Ovary (tissue), 9 donors: Measurements from ENCODE around the gene TMEM132D. TPM values are rescaled to one million over a fixed set of nuclear protein-coding genes. Genes with fewer than 3 reads are reported as not detected.

ENCODE experiments used
- DNase-seq, 5 donors: peaks; one replicate each; pipeline ENCODE4 v3.0.0-alpha.2; 2019 to 2020
- H3K27ac ChIP-seq, 2 donors: fragments of 200-600 bp; one replicate each; pipeline versions ENCODE4 v1.5.1 to v1.8.0; 2019 to 2022
- H3K27me3 ChIP-seq: fragments of 200-600 bp; one replicate; pipeline ENCODE4 v1.8.0; 2022
- H3K36me3 ChIP-seq: fragments of 200-600 bp; sonication (generic); one replicate; pipeline ENCODE4 v1.5.1; 2019
- H3K4me1 ChIP-seq: one replicate; pipeline ENCODE4 v1.8.1; 2013; ENCODE audit warnings: mild to moderate bottlenecking, moderate library complexity; ENCODE audit not compliant: insufficient read depth
- H3K4me3 ChIP-seq: fragments of 200-600 bp; sonication (generic); one replicate; pipeline ENCODE4 v1.5.1; 2017
- H3K9me3 ChIP-seq, 2 donors: fragments of 200-600 bp in 1 of 2; sonication (generic) in 1 of 2; one replicate each; pipeline versions ENCODE4 v1.5.1 to v1.8.1; 2013 to 2019; ENCODE audit warnings: mild to moderate bottlenecking in 1 of 2, moderate library complexity in 1 of 2
- EP300 ChIP-seq: sonication (generic); formaldehyde crosslinking; IDR thresholded peaks from one replicate; pipeline ENCODE4 v1.6.1; 2017; ENCODE audit warnings: antibody characterized with exemption
- POLR2A ChIP-seq: fragments of 450-650 bp; IDR thresholded peaks from one replicate; pipeline ENCODE4 v1.6.1; 2017; ENCODE audit warnings: antibody characterized with exemption, mild to moderate bottlenecking, moderate library complexity
- WGBS, 3 donors: extraction: QIAGEN DNeasy Blood & Tissue Kit in 1 of 3; methylation state at CpG; one replicate each; pipeline versions ENCODE4 v1.1.5 to v1.1.7; 2013 to 2017; 5-methylcytosine and 5-hydroxymethylcytosine counted together
- intact Hi-C, 4 donors: fragments of 100-400 bp; cut with DNase I; formaldehyde crosslinking; loops; one replicate each; pipeline versions ENCODE4 v1.11.0 to v1.15.1; 2022 to 2023
- polyA plus RNA-seq, 2 donors: library from polyadenylated mRNA; stranded (reverse); fragments of 200-250 nt in 1 of 2; fragments of 350-450 nt in 1 of 2; fragmentation: Illumina TruSeq in 1 of 2; extraction: RNeasy Lipid Tissue Mini Kit (QIAGEN cat#74804) in 1 of 2; gene quantifications; one replicate each; pipeline ENCODE4 v1.2.3, GENCODE V29; 2013 to 2014
- total RNA-seq, 7 donors: library from RNA; depleted of rRNA in 2 of 7; stranded (reverse); fragments of >200 nt in 2 of 7; fragmentation: NEBNext Ultra II Directional in 3 of 7; extraction: Animal tissue kit (Norgen Biotek cat#: 25700) in 3 of 7; gene quantifications; one replicate each; pipeline versions ENCODE4 v1.1.0 to v1.2.4, GENCODE V29; 2016 to 2023
- TF ChIP-seq, protein P1 (sequence below), 3 donors: fragments of 450-650 bp in 2 of 3; fragments of 200-600 bp in 1 of 3; IDR thresholded peaks; one replicate each; pipeline versions ENCODE4 v1.5.1 to v1.8.0; 2016 to 2022; ENCODE audit warnings: antibody characterized with exemption in 3 of 3, mild to moderate bottlenecking in 1 of 3
- donor health status: DM: no; HTN: no; CAD: no; lungs with moderate emphysema.
- donor health status: DM: no; HTN: no; CAD: no.
- donor health status: Bipolar disorder and iron deficiency.
- donor health status: DM: yes; HTN: yes; CAD: no.
- donor health status: DM: no; HTN: no; CAD: no.
- donor health status: DM: yes; HTN: yes; CAD: no.

Gene TMEM132D
- total and polyA plus RNA-seq, 9 donors = 0.04 TPM; not detected in 8

DNA sequence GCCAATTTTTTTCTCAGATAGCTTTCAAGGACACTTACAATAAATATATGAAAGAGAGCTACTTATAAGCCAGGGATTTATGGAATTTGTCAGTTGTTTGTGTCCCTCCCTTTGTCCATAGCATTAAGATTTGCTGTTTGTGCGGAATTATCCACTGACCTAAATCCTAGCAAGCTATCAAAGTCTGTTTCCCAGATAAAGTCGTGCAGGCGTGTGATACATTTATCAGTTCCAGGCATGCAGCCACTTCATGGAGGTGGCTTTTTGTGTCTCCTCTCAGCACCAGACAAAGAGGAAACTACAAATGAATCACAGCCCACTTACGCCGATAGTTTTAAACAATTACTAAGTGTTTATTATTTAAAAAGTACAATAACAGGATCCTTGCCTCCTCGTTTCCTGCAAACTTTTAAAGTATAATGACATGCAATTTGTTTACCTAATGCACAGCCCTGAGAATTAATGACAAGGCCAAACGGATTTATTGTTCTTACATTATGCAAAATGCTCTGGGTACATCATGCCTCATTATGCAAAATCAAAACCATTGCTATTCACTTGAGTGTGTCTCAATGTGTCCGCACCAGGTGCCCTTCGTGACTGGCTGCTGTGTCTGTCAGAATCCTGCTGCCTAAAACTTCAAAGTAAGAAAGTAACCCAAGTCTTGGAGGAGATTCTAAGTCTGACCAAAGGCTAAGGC lies 627.3 kb downstream of the TMEM132D start:
- TF ChIP-seq, protein P1, sequence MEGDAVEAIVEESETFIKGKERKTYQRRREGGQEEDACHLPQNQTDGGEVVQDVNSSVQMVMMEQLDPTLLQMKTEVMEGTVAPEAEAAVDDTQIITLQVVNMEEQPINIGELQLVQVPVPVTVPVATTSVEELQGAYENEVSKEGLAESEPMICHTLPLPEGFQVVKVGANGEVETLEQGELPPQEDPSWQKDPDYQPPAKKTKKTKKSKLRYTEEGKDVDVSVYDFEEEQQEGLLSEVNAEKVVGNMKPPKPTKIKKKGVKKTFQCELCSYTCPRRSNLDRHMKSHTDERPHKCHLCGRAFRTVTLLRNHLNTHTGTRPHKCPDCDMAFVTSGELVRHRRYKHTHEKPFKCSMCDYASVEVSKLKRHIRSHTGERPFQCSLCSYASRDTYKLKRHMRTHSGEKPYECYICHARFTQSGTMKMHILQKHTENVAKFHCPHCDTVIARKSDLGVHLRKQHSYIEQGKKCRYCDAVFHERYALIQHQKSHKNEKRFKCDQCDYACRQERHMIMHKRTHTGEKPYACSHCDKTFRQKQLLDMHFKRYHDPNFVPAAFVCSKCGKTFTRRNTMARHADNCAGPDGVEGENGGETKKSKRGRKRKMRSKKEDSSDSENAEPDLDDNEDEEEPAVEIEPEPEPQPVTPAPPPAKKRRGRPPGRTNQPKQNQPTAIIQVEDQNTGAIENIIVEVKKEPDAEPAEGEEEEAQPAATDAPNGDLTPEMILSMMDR (IDR thresholded peaks at IDR 0.05) = no peak
- TF ChIP-seq EP300 = no peak
- no peak for TF ChIP-seq POLR2A
- no peak for DNase-seq
- no peak overlapping the region for H3K27ac ChIP-seq
- H3K36me3 ChIP-seq = no peaks in the 10 kb centered on the region
- no peaks in the 10 kb centered on the region for H3K9me3 ChIP-seq
- intact Hi-C loops = no loop called here
- no peaks in the 10 kb centered on the region for H3K4me1 ChIP-seq
- 7 to 25% (median 10%) methylated on average over 9 of the region's 9 CpGs for WGBS, 3 donors
- H3K27me3 ChIP-seq = no peaks in the 10 kb centered on the region
- no peak overlapping the region for H3K4me3 ChIP-seq

DNA sequence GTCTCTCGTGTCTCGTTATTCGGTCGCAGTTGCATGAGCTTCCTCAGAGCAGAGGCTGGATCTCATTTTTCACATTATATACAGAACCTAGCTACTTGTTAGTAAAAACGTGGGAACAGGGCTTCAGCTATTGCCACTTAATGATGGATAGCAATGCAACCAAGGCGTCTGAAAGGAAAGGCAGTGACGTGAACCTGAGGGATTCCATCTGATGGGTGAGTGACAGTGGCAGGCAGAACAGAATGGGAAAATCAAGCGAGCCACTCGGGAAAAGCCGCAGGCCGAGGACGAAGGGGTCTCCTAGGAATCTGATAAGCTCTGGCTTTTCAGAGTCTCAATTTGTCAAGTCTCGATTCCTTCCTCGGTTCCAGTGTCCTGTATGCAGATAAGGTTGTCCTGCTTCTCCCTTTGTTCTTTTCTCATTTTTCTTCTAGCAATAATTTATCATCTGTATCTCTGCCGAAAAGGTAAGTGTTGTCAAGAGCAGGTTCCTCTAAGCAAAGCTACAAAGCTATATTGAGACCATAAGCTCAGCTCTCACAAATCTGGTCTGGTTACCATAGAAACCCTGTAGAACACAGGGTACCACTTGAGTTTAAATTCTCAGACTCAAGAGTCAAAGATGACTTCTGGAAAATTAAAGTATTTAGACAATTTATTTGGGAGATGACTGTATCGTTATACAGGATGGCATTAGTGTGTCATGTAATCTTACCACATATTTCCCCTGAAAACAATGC lies 633.9 kb downstream of the TMEM132D start:
- Histone ChIP-seq H3K27me3 (no peaks in the 10 kb centered on the region), H3K4me1 (no peaks in the 10 kb centered on the region), H3K27ac (no peak overlapping the region), H3K36me3 (no peaks in the 10 kb centered on the region), H3K4me3 (no peak overlapping the region), H3K9me3 (peaks cover 0 to 7% of the 10 kb centered on the region in 2 donors)
- whole genome bisulfite sequencing, 3 donors = 79 to 85% (median 82%) methylated on average over 16 of the region's 16 CpGs
- intact Hi-C loops = no loop called here
- DNase-seq = no peak
- TF ChIP-seq, protein P1 (IDR thresholded peaks at IDR 0.05) = no peak
- TF ChIP-seq EP300 = no peak
- no peak for TF ChIP-seq POLR2A

DNA sequence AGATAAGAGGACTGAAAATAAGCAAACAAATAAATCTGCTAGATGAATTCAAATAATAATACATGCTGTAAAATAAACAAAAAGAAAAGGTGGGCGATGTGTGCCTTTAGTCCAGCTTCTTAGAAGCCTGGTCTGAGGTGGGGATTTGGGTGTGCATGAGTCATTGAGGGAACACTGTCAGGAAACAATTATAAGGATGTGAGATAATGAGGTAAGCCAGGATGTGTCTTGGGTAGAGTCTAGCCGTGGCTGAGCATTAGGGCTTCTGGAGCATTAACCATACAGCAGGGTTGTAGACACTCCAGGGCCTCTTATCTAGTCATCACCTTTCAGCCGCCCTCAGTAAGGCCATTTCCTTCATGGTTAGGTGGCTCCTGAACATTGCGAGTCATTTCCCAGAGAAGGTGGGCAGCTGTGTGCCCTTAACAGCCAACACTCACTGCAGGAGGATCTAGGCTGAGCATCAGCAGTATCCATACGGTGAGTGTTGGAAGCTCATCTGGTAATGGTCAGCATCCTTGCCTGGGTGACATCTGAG lies 645.0 kb downstream of the TMEM132D start:
- Histone ChIP-seq H3K4me3 (no peak overlapping the region), H3K27ac (no peak overlapping the region), H3K9me3 (no peaks in the 10 kb centered on the region), H3K36me3 (no peaks in the 10 kb centered on the region), H3K27me3 (no peaks in the 10 kb centered on the region), H3K4me1 (no peaks in the 10 kb centered on the region)
- TF ChIP-seq, protein P1 (IDR thresholded peaks at IDR 0.05) = no peak
- TF ChIP-seq POLR2A (no peak), EP300 (no peak)
- intact Hi-C loops = no loop called here
- DNase-seq = no peak
- whole genome bisulfite sequencing, 3 donors = 69 to 84% (median 77%) methylated on average over 5 of the region's 5 CpGs

DNA sequence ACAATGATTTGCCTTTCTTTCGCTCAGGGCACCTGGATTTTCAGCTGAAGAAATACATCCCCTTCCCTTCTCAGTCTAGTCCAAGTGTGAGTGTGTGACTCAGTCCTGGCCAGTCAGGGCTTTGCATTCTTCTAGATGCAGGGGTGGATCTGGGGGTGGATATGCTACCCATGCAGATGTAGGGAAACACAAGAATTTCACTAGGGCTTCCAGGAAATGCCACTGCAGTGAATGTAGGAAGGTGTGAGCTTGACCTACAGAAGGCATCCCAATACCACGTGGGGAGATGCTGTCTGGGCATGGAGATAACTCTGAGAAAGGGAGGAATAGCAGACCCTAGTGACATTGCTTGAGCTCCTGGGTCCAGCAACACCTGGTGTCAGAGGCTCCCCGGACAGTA lies 646.3 kb downstream of the TMEM132D start:
- no peaks in the 10 kb centered on the region for H3K9me3 ChIP-seq
- TF ChIP-seq POLR2A (no peak), EP300 (no peak)
- TF ChIP-seq, protein P1 (IDR thresholded peaks at IDR 0.05) = no peak
- no peak for DNase-seq
- intact Hi-C loops = no loop called here
- H3K27me3 ChIP-seq = no peaks in the 10 kb centered on the region
- H3K4me3 ChIP-seq = no peak overlapping the region
- H3K4me1 ChIP-seq = no peaks in the 10 kb centered on the region
- WGBS, 3 donors = 68 to 84% (median 74%) methylated on average over 3 of the region's 3 CpGs
- H3K27ac ChIP-seq = no peak overlapping the region
- H3K36me3 ChIP-seq = no peaks in the 10 kb centered on the region
